Adrenal gland (tissue), 12 donors: Measurements from ENCODE around the gene RIPPLY1. TPM values are rescaled to one million over a fixed set of nuclear protein-coding genes. Genes with fewer than 3 reads are reported as not detected.
A peak's percentile ranks its signal among the peaks of the same experiment; 100 is the strongest.

Source experiments
- DNase-seq, 7 donors: peaks; one replicate each; pipeline ENCODE4 v3.0.0-alpha.2; 2019 to 2020
- H3K27ac ChIP-seq, 5 donors: fragments of 200-600 bp; sonication (generic) in 4 of 5; 1 replicate in 3 of 5; 2 replicates in 2 of 5; pipeline versions ENCODE4 v1.5.1 to v1.8.0; 2016 to 2020; ENCODE audit warnings: mild to moderate bottlenecking in 1 of 5
- H3K27me3 ChIP-seq: fragments of 200-600 bp; 2 replicates; pipeline ENCODE4 v1.8.0; 2021
- H3K36me3 ChIP-seq, 2 donors: fragments of 200-600 bp; replicated peaks in 1 of 2; 1 replicate in 1 of 2; 2 replicates in 1 of 2; pipeline versions ENCODE4 v1.5.1 to v1.8.0; 2018 to 2022
- H3K4me1 ChIP-seq, 2 donors: fragments of 200-600 bp; replicated peaks in 1 of 2; 1 replicate in 1 of 2; 2 replicates in 1 of 2; pipeline versions ENCODE4 v1.5.1 to v1.8.0; 2018 to 2021
- H3K4me3 ChIP-seq, 4 donors: fragments of 200-600 bp; sonication (generic) in 3 of 4; one replicate each; pipeline ENCODE4 v1.5.1; 2016 to 2018
- H3K9me3 ChIP-seq, 3 donors: fragments of 200-600 bp; sonication (generic) in 1 of 3; replicated peaks in 1 of 3; 1 replicate in 2 of 3; 2 replicates in 1 of 3; pipeline versions ENCODE4 v1.5.1 to v1.8.0; 2016 to 2021
- POLR2A ChIP-seq, 2 donors: fragments of 450-650 bp; IDR thresholded peaks; one replicate each; pipeline ENCODE4 v1.6.1; 2017; ENCODE audit warnings: antibody characterized with exemption in 2 of 2, mild to moderate bottlenecking in 2 of 2, moderate library complexity in 1 of 2
- WGBS, 4 donors: extraction: QIAGEN DNeasy Blood & Tissue Kit in 2 of 4; methylation state at CpG; one replicate each; pipeline versions ENCODE4 v1.1.5 to v1.1.7; 2013 to 2017; 5-methylcytosine and 5-hydroxymethylcytosine counted together
- intact Hi-C, 2 donors: fragments of 100-400 bp; cut with DNase I; formaldehyde crosslinking; loops; one replicate each; pipeline versions ENCODE4 v1.14.1 to v1.15.0; 2022 to 2023
- polyA plus RNA-seq, 3 donors: library from polyadenylated mRNA; stranded (reverse); fragments of 200-250 nt in 2 of 3; fragments of 350-450 nt in 1 of 3; fragmentation: Illumina TruSeq in 1 of 3; extraction: RNeasy Lipid Tissue Mini Kit (QIAGEN cat#74804) in 1 of 3; gene quantifications; one replicate each; pipeline ENCODE4 v1.2.3, GENCODE V29; 2013 to 2014
- total RNA-seq, 9 donors: library from RNA; depleted of rRNA in 4 of 9; stranded (reverse); fragments of >200 nt in 4 of 9; fragments of 120-200 nt in 1 of 9; fragmentation: NEBNext Ultra II Directional in 1 of 9; extraction: Animal tissue kit (Norgen Biotek cat#: 25700) in 1 of 9; gene quantifications; one replicate each; pipeline versions ENCODE4 v1.1.0 to v1.2.4, GENCODE V29; 2013 to 2023
- TF ChIP-seq, protein P1 (sequence below), 6 experiments: fragments of 450-650 bp in 4 of 6; fragments of 200-600 bp in 2 of 6; sonication (generic) in 1 of 6; IDR thresholded peaks; 1 replicate in 5 of 6; 2 replicates in 1 of 6; pipeline versions ENCODE4 v1.5.1 to v1.8.0; 2016 to 2021; ENCODE audit warnings: antibody characterized with exemption in 6 of 6, mild to moderate bottlenecking in 2 of 6, moderate library complexity in 1 of 6
- donor health status: healthy with polysubstance abuse.
- donor health status: Bipolar disorder and iron deficiency.
- donor health status: DM: yes; HTN: yes; CAD: no.
- donor health status: DM: no; HTN: no; CAD: no.
- donor health status: DM: no; HTN: no; CAD: no.
- donor health status: DM: yes; HTN: yes; CAD: no.

The RIPPLY1 gene
- total and polyA plus RNA-seq, 12 donors: 0.25 to 0.80 (median 0.34) TPM; not detected in 9

DNA sequence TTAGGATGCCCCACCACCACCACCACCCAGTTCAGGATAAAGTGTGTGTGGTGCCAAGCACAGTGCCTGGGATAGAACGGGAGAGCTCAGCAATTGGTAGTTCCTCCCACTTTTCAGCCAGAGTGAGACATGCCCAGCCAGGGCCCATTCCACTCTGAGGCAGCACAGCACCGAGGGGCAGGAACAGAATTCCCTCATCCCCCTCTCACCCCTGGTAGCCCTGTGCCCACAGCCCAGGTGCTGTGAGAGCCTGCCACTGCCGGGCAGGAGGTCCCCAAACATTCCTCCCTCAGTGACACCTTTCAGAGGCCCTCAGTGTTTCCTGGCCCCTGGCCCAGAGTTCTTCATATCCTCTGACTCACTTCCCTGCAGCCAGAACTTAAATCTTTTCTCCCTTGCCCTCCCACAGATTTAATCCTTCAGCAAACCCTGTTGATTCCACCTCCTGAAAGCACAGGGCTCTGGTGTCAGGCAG, 8.1 kb downstream of the RIPPLY1 start:
- peaks cover 0 to 8% of the 10 kb centered on the region in 2 donors for H3K4me1 ChIP-seq
- H3K36me3 ChIP-seq: no peaks in the 10 kb centered on the region
- no peak overlapping the region for H3K4me3 ChIP-seq
- no peak for TF ChIP-seq POLR2A (IDR thresholded peaks at IDR 0.05)
- TF ChIP-seq, protein P1, sequence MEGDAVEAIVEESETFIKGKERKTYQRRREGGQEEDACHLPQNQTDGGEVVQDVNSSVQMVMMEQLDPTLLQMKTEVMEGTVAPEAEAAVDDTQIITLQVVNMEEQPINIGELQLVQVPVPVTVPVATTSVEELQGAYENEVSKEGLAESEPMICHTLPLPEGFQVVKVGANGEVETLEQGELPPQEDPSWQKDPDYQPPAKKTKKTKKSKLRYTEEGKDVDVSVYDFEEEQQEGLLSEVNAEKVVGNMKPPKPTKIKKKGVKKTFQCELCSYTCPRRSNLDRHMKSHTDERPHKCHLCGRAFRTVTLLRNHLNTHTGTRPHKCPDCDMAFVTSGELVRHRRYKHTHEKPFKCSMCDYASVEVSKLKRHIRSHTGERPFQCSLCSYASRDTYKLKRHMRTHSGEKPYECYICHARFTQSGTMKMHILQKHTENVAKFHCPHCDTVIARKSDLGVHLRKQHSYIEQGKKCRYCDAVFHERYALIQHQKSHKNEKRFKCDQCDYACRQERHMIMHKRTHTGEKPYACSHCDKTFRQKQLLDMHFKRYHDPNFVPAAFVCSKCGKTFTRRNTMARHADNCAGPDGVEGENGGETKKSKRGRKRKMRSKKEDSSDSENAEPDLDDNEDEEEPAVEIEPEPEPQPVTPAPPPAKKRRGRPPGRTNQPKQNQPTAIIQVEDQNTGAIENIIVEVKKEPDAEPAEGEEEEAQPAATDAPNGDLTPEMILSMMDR (IDR thresholded peaks at IDR 0.05): no peak
- 13 to 33% (median 14%) methylated on average over 1 to 3 of the region's 3 CpGs; no CpG with 5 or more reads in 1 of the 4 donors for WGBS, 4 donors
- H3K27me3 ChIP-seq: no peaks in the 10 kb centered on the region
- peak overlapping the region in 4 of 5 donors; percentile 12 to 78 (median 48) for H3K27ac ChIP-seq
- H3K9me3 ChIP-seq: no peaks in the 10 kb centered on the region
- DNase-seq: peak; percentile 54 to 78 (median 75)
- intact Hi-C loops: loop anchor here in 1 of 2 donors (5.0 kb wide), 1 partner anchor 57 kb away; no protein-coding TSS in a partner anchor

DNA sequence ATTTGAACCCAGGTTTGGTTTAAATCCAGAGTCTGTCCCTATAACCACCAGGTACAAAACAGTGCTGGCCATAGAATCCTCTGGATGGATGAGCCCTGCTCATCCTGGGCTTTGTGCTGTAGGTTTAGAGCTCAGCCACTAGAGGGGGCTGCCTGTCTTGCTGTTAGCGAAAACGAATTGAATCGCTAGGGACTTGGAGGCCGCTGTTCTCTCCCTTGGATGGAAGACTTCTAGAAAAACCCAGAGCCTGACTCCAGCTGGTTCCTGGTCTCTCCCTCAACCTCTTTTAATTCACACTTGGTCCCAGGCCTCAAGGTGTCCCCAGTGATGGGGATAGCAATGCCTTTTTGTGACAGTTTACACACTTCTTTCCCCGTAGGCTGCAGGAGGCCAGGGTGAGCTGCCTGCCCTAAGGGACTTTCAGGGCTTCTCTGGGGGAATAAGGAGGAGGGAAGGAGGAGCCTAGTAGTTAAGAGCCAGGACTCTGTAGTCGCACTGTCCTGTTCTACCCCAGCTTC, 8.7 kb downstream of the RIPPLY1 start:
- 13 to 67% (median 23%) methylated on average over 1 to 6 of the region's 6 CpGs for WGBS, 4 donors
- intact Hi-C loops: no loop called here
- no peak for TF ChIP-seq POLR2A (IDR thresholded peaks at IDR 0.05)
- TF ChIP-seq, protein P1 (IDR thresholded peaks at IDR 0.05): peak; percentile 63 to 85 (median 75)
- Histone ChIP-seq H3K27ac (peak overlapping the region in 3 of 5 donors; percentile 32 to 78 (median 64)), H3K36me3 (no peaks in the 10 kb centered on the region), H3K9me3 (no peaks in the 10 kb centered on the region), H3K27me3 (no peaks in the 10 kb centered on the region), H3K4me3 (no peak overlapping the region), H3K4me1 (peaks cover 0 to 8% of the 10 kb centered on the region in 2 donors)
- DNase-seq: peak; percentile 70 to 81 (median 73)

DNA sequence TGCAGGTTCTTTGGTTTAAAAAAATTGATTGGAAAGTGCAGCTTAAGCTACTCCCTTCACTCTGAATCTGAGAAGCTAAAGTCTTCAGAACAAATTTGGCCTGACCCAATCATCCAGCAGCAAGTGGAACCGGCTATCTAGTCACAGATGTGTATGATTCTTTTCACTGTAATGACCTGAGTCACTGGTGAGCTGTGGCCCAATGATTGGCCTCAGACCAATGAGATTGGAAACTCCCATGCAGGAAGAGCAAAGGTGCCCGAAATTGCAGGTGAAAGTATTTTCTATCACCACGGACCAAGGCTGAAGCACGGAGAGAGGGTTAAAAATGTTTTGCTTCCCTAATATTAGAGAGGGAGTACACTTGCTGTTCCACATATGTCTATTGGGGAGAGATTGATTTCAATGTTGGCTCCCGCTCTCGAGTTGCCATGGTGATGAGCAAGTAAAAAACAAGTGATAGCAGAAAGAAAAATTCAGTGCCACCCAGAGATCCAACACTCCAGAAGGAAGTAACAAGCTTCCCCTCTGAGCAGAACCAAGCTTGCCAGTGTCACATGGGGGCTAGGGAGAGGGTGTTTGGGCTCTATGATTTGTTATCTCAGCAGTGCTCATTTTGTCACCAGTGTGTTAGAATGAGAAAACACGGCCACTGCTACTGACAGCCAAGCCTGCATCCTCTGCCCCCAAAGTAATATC, 11.2 kb downstream of the RIPPLY1 start:
- intact Hi-C loops: no loop called here
- H3K9me3 ChIP-seq: no peaks in the 10 kb centered on the region
- peaks cover 0 to 5% of the 10 kb centered on the region in 2 donors for H3K4me1 ChIP-seq
- TF ChIP-seq, protein P1 (IDR thresholded peaks at IDR 0.05): no peak
- TF ChIP-seq POLR2A (IDR thresholded peaks at IDR 0.05): no peak
- H3K27me3 ChIP-seq: peaks cover 6% of the 10 kb centered on the region
- WGBS, 4 donors: 44 to 49% (median 47%) methylated on average over 6 to 7 of the region's 7 CpGs
- H3K27ac ChIP-seq: no peak overlapping the region
- no peaks in the 10 kb centered on the region for H3K36me3 ChIP-seq
- no peak overlapping the region for H3K4me3 ChIP-seq
- peak in 3 of 7 donors; percentile 37 to 57 (median 37) for DNase-seq

DNA sequence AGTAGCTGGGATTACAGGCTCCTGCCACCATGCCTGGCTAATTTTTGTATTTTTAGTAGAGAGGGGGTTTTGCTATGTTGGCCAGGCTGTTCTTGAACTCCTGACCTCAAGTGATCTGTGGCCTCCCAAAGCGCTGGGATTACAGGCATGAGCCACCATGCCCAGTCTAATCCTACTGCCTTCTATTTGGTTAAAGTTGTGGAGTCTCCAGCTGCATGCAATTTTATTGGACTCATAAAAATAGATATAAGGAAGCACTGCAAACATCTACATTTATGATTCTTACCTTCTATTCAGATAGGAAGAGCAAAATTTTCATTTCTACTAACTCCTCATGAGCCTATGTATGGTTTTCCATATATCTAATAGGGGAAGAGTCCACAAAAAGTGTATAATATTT, 13.7 kb downstream of the RIPPLY1 start:
- H3K27me3 ChIP-seq: peaks cover 10% of the 10 kb centered on the region
- intact Hi-C loops: loop anchor here in 1 of 2 donors (5.0 kb wide), 1 partner anchor 73 kb away; no protein-coding TSS in a partner anchor
- no peaks in the 10 kb centered on the region for H3K36me3 ChIP-seq
- TF ChIP-seq, protein P1 (IDR thresholded peaks at IDR 0.05): no peak
- no peak for TF ChIP-seq POLR2A (IDR thresholded peaks at IDR 0.05)
- 25 to 100% (median 80%) methylated on average over 1 of the region's 1 CpG for WGBS, 4 donors
- no peak overlapping the region for H3K27ac ChIP-seq
- H3K4me1 ChIP-seq: no peaks in the 10 kb centered on the region
- no peak for DNase-seq
- no peaks in the 10 kb centered on the region for H3K9me3 ChIP-seq
- no peak overlapping the region for H3K4me3 ChIP-seq
